Nucleus accumbens (tissue), 56 donors: Measurements from ENCODE around the gene TMSB15C.
"Not testable (repeated sequence)": the region's sequence is repeated elsewhere in the genome, so short reads cannot be mapped to it uniquely, and the experiment has no call there.

Experiments used
- DNase-seq, 56 donors: peaks; one replicate each; lab custom pipeline; 2025; lab: John Stamatoyannopoulos, UW

The TMSB15C gene

GRCh38 chrX:104054956-104055355 lies 21.1 kb downstream of the TMSB15C start:
- not testable (repeated sequence) for DNase-seq

GRCh38 chrX:104047171-104047570 lies 28.9 kb downstream of the TMSB15C start:
- no peak for DNase-seq

GRCh38 chrX:104045642-104046041 lies 30.4 kb downstream of the TMSB15C start:
- DNase-seq, result no peak

GRCh38 chrX:104041003-104041402 lies 35.0 kb downstream of the TMSB15C start:
- no peak for DNase-seq

- no peak for DNase-seq
Observed at GRCh38 chrX:104039689-104040505, 36.1 kb downstream of the TMSB15C start, which contains the start of gene H2BW2. Gene H2BW2 (plus strand): TSS chrX:104039956. CDS start chrX:104039995, 39 bp downstream.
